Psoas muscle (tissue), 8 donors: ENCODE measurements around the gene FARP1. TPM values are rescaled to one million over a fixed set of nuclear protein-coding genes. Genes with fewer than 3 reads are reported as not detected.

ENCODE experiments used
- ATAC-seq, 4 donors: fragments of 200-7000 bp; cut with Tn5 transposase; one replicate each; pipeline ENCODE4 v1.9.1; 2020; ENCODE audit warnings: moderate library complexity in 3 of 4, mild to moderate bottlenecking in 2 of 4
- DNase-seq, 2 donors: peaks; one replicate each; pipeline ENCODE4 v3.0.0-alpha.2; 2020
- H3K27ac ChIP-seq: fragments of 200-600 bp; one replicate; pipeline ENCODE4 v1.8.0; 2022
- H3K27me3 ChIP-seq, 3 donors: fragments of 200-600 bp in 1 of 3; one replicate each; pipeline versions ENCODE4 v1.6.1 to v1.8.0; 2013 to 2022; ENCODE audit warnings: low read length in 2 of 3, mild to moderate bottlenecking in 2 of 3, moderate library complexity in 1 of 3; ENCODE audit not compliant: insufficient read depth in 3 of 3
- H3K36me3 ChIP-seq, 2 donors: fragments of 200-600 bp in 1 of 2; one replicate each; pipeline versions ENCODE4 v1.6.1 to v1.8.0; 2013 to 2022; ENCODE audit warnings: low read depth in 1 of 2, mild to moderate bottlenecking in 1 of 2, moderate library complexity in 1 of 2; ENCODE audit not compliant: insufficient read depth in 1 of 2
- H3K4me1 ChIP-seq: fragments of 200-600 bp; one replicate; pipeline ENCODE4 v1.8.0; 2022
- H3K4me3 ChIP-seq: fragments of 200-600 bp; one replicate; pipeline ENCODE4 v1.8.0; 2022; ENCODE audit warnings: mild to moderate bottlenecking
- H3K9me3 ChIP-seq: fragments of 200-600 bp; one replicate; pipeline ENCODE4 v1.8.0; 2022
- CTCF ChIP-seq: fragments of 200-600 bp; IDR thresholded peaks from one replicate; pipeline ENCODE4 v1.8.0; 2022; ENCODE audit warnings: antibody characterized with exemption
- WGBS, 3 donors: extraction: QIAGEN DNeasy Blood & Tissue Kit; methylation state at CpG; one replicate each; pipeline versions ENCODE4 v1.1.6 to v1.1.7; 2013; 5-methylcytosine and 5-hydroxymethylcytosine counted together
- intact Hi-C, 2 donors: fragments of 100-400 bp; cut with DNase I; formaldehyde crosslinking; loops; one replicate each; pipeline versions ENCODE4 v1.11.0 to v1.14.2; 2022
- polyA plus RNA-seq, 3 donors: library from polyadenylated mRNA; stranded (reverse); fragments of 200-250 nt; gene quantifications; one replicate each; pipeline ENCODE4 v1.2.3, GENCODE V29; 2013
- total RNA-seq, 4 donors: library from RNA; stranded (reverse); fragmentation: NEBNext Ultra II Directional in 2 of 4; extraction: Animal tissue kit (Norgen Biotek cat#: 25700) in 2 of 4; gene quantifications; one replicate each; pipeline versions ENCODE4 v1.2.1 to v1.2.4, GENCODE V29; 2021 to 2023
- donor health status: healthy with polysubstance abuse.
- donor health status: DM: no; HTN: no; CAD: no; lungs with moderate emphysema.
- donor health status: Bipolar disorder and iron deficiency.
- donor health status: healthy.
- donor health status: DM: yes; HTN: yes; CAD: no.
- donor health status: DM: no; HTN: no; CAD: no.
- donor health status: DM: no; HTN: no; CAD: no.
- donor health status: DM: yes; HTN: yes; CAD: no.

The FARP1 gene
- total and polyA plus RNA-seq, 7 donors, result 5.7 to 19.4 (median 9.2) TPM

- H3K27ac ChIP-seq, result no peak overlapping the region
- 75 to 76% (median 75%) methylated on average over 12 of the region's 12 CpGs for WGBS, 3 donors
- TF ChIP-seq CTCF, result no peak
Measured at GRCh38 chr13:98333486-98333885, 190.6 kb downstream of the FARP1 start.

GRCh38 chr13:98334620-98335205 is 191.8 kb downstream of the FARP1 start:
- Histone ChIP-seq H3K4me1 (no peaks in the 10 kb centered on the region), H3K27ac (no peak overlapping the region), H3K36me3 (no peaks in the 10 kb centered on the region), H3K4me3 (no peak overlapping the region), H3K27me3 (no peaks in the 10 kb centered on the region), H3K9me3 (no peaks in the 10 kb centered on the region)
- intact Hi-C loops, result no loop called here
- 98 to 99% (median 99%) methylated on average over 5 of the region's 5 CpGs for WGBS, 3 donors
- no peak for DNase-seq
- no peak for TF ChIP-seq CTCF
- no peak for ATAC-seq

More at GRCh38 chr13:98333486-98333885, 190.6 kb downstream of the FARP1 start:
- DNase-seq (no peak), ATAC-seq (no peak)
- no peaks in the 10 kb centered on the region for H3K36me3 ChIP-seq
- no peaks in the 10 kb centered on the region for H3K27me3 ChIP-seq
- H3K9me3 ChIP-seq, result no peaks in the 10 kb centered on the region
- H3K4me1 ChIP-seq, result no peaks in the 10 kb centered on the region
- intact Hi-C loops, result no loop called here
- no peak overlapping the region for H3K4me3 ChIP-seq

GRCh38 chr13:98335721-98336120 is 192.8 kb downstream of the FARP1 start:
- no peak for DNase-seq
- H3K4me1 ChIP-seq, result no peaks in the 10 kb centered on the region
- no peaks in the 10 kb centered on the region for H3K27me3 ChIP-seq
- 82 to 87% (median 82%) methylated on average over 4 of the region's 4 CpGs for WGBS, 3 donors
- intact Hi-C loops, result no loop called here
- H3K4me3 ChIP-seq, result no peak overlapping the region
- no peak for ATAC-seq
- H3K36me3 ChIP-seq, result no peaks in the 10 kb centered on the region
- TF ChIP-seq CTCF, result no peak
- H3K27ac ChIP-seq, result no peak overlapping the region
- no peaks in the 10 kb centered on the region for H3K9me3 ChIP-seq

GRCh38 chr13:98338310-98338709 is 195.4 kb downstream of the FARP1 start:
- H3K4me3 ChIP-seq, result no peak overlapping the region
- no peak for DNase-seq
- H3K4me1 ChIP-seq, result no peaks in the 10 kb centered on the region
- no peaks in the 10 kb centered on the region for H3K36me3 ChIP-seq
- intact Hi-C loops, result no loop called here
- no peak overlapping the region for H3K27ac ChIP-seq
- no peak for ATAC-seq
- TF ChIP-seq CTCF, result no peak
- no peaks in the 10 kb centered on the region for H3K9me3 ChIP-seq
- no peaks in the 10 kb centered on the region for H3K27me3 ChIP-seq
- WGBS, 3 donors, result 83 to 94% (median 85%) methylated on average over 5 of the region's 5 CpGs
